ENCODE results near the gene GJA5.

GJA5 gene

DNA sequence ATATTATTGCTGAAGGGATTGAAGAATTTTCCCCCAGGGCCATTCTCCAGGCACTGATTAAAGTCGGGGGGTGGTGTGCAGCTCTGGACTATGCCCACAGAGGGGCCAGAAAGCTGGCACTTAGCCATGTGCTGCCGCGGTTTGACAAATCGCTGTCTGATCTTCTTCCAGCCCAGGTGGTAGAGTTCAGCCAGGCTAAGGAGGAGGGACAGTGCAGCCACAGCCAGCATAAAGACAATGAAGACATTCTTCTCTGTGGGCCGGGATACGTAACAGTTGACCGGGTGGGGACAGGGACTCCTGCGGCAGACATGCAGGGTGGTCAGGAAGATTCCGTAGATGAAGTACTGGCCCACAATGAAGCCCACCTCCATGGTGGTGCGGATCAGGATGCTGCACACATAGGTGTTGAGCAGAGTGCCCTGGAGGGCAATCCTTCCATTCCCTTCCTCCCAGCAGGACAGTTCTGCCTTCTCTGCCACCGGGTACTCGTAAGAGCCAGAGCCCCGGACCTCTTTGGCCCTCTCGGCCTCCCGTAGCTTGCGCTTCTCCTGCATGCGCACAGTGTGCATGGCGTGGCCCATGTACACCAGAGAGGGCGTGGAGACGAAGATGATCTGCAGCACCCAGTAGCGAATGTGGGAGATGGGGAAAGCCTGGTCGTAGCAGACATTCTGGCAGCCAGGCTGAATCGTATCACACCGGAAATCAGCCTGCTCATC lies 1.9 kb downstream of the GJA5 start:
- no peak for DNase-seq

- no peak for DNase-seq
These were observed 3.1 kb downstream of the GJA5 start for GRCh38 chr1:147757015-147757990.

- no peak for DNase-seq
These were observed 4.1 kb downstream of the GJA5 start for GRCh38 chr1:147756341-147756740.

DNA sequence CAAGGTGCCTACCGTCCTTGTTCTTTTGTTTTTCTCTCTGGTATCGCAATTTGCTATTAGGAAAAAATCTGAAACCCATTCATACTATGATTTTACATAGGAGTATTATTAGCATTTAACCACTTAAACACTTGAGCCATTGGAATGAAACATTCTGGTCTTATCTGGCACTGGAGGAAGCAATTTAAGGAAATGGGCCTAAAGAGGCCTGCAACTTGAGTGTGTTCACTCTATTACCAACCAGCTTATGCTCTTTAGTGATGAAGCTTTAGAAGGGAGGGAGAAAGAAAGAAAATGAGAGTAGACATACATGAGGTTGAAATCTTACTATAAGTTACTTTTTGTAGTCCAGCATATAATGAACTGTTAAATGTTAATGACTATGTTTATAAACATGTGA lies 5.7 kb downstream of the GJA5 start:
- no peak for DNase-seq

GRCh38 chr1:147753081-147753480 lies 7.3 kb downstream of the GJA5 start:
- no peak for DNase-seq

- no peak for DNase-seq
These were observed 7.9 kb downstream of the GJA5 start for GRCh38 chr1:147752511-147752910.

- no peak for DNase-seq
These were observed 9.1 kb downstream of the GJA5 start for GRCh38 chr1:147751346-147751745.

GRCh38 chr1:147750618-147751217 lies 9.7 kb downstream of the GJA5 start:
- DNase-seq: no peak

- no peak for DNase-seq
These were observed 10.6 kb downstream of the GJA5 start for GRCh38 chr1:147749792-147750191.

GRCh38 chr1:147748676-147749350 lies 11.6 kb downstream of the GJA5 start:
- DNase-seq: no peak

- DNase-seq: no peak
These were observed 12.4 kb downstream of the GJA5 start for GRCh38 chr1:147747966-147748365.

- DNase-seq: no peak
These were observed 15.1 kb downstream of the GJA5 start for GRCh38 chr1:147745271-147745670.

DNA sequence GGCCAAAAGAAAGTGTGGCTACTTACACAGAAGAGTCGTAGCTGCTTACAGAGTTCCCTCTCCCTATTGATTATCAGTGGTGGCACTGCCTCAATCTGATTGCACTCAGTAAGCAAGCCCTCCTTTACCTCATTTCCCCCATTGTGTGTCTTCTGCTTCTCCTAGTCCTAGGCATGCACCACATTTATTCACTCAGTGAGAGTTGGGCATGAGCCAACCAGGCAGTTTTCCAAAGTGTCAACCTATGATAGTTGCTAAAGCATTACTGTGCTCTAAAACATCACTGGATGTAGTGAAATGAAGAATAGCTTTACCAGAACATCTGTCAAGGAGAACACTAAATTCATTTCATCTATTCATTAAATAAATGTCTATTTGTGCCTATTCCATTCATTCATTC lies 19.3 kb downstream of the GJA5 start:
- DNase-seq: no peak

GRCh38 chr1:147740391-147740790 lies 20.0 kb downstream of the GJA5 start:
- no peak for DNase-seq

DNA sequence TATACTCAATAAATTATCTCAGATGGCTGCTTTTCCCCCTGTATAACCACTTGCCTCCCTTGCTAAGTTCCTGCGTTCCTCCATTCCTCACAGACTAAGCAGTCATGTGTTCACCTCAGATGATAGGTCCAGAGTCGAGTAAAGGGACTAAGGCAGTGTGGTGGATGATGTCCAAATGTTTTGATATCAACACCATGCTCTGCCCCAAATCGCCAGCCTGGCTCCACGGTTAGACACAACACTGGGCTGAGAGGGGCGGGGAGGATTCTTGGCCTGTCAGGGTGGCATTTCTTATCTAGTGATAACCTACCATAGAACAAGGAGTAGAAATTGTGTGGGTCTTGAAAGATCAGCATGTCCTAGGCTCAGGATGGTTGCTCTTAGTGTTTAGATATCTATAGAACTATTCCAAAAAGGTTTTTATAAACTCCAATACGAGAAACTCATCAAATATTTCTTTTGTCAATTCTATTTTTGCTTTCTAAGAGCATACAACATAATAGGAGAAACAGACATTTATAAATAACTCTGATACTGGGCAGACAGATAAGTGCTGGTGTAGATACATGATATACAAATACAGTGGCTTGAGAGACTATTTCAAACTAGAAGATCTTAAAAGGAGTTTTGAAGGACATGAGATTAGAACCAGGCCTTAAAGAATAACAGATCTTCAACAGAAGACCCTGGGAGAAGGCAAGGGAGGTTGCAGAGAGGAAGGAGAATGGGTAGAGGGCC lies 21.5 kb downstream of the GJA5 start:
- DNase-seq: no peak

GRCh38 chr1:147738129-147738528 lies 22.3 kb downstream of the GJA5 start:
- DNase-seq: no peak

DNA sequence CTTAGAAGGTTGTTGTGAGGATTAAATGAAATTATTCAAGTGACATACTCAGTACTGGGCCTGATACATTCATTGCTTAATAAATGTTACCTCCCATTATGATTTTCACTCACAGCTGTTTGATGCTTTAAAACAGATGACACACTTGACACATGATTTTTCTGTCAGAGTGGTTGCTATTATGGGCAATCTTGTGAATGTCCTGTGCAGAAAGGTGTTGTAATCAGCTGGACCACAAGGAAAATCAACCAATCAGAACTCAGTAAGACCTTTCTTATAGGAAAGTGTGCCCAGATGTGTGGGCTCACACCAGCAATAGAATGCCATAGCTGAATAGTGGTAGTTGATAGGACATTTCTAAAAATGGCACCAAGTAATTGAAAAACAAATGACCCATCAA lies 23.5 kb downstream of the GJA5 start:
- no peak for DNase-seq

DNA sequence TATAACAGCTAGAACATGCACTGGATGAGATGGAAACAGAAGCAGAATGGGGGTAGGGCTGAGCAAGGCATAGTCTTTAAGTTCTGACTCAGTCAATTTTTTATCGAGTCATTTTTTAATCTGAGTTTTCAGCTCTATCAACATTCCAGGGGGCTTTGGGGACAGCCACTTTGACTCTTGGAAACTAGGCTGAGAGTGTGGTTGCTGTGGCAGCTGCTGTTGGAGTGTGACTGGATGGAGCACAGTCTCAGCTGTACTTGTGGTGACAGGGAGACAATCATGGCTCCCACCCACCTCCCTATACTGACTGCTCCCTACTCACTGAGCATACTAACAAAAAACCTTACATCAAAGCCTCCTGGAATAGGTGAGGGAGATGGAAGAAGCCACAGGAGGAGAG lies 25.0 kb downstream of the GJA5 start:
- no peak for DNase-seq

GRCh38 chr1:147734291-147734841 lies 26.0 kb downstream of the GJA5 start:
- peak; percentile 38 for DNase-seq

DNA sequence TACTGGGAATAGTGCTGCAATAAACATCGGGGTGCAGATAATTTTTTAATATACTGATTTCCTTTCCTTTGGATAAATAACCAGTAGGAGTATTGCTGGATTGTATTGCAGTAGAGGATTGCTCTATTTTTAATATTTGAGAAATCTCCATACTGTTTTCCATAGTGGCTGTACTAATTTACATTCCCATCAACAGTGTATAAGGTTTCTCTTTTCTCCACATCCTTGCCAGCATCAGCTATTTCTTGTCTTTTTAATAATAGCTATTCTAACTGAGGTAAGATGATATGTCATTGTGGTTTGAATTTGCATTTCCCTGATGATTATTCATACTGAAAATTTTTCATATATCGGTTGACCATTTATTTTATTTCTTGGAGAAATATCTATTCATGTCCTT lies 31.1 kb downstream of the GJA5 start:
- no peak for DNase-seq

DNA sequence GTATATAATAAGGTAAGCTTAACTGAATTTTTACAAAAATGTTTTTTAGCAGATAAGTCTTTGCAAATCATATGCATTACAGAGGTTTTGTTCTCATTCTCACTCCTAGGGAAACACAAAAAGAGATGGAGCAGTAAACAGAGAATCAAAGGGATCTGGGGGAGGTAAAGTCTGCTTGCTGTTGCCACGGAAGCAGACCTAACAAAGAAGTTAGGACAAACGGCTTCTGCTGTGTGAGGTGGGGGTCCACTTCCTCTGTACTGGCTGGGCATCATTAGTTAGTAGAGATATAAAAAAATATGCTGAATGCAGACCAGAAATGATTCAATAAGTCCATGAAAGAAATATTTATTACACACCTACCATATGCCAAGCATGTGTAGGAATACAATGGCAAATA lies 34.2 kb downstream of the GJA5 start:
- DNase-seq: no peak

DNA sequence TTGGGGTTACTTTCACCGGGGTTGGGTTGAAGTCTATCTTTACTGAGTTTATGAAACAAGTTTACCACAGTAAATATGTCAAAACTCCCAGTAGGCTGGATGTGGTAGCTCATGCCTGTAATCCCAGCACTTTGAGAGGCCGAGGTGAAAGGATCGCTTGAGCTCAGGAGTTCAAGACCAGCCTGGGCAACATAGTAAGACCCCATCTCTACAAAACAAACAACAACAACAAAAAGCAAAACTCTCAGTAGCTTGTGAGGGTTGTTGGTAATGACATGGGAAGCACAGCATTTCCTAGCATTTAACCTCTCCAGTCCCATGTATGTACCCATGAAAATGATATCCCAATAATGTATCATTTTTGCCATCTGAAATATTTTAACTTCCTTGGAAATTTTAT lies 34.7 kb downstream of the GJA5 start:
- DNase-seq: no peak
